Measurements from ENCODE around the gene ARHGAP26. TPM values are rescaled to one million over a fixed set of nuclear protein-coding genes. Genes with fewer than 3 reads are reported as not detected.

The ARHGAP26 gene
- total RNA-seq, 1 donor from 2014 or later, result 14.1 TPM

DNA sequence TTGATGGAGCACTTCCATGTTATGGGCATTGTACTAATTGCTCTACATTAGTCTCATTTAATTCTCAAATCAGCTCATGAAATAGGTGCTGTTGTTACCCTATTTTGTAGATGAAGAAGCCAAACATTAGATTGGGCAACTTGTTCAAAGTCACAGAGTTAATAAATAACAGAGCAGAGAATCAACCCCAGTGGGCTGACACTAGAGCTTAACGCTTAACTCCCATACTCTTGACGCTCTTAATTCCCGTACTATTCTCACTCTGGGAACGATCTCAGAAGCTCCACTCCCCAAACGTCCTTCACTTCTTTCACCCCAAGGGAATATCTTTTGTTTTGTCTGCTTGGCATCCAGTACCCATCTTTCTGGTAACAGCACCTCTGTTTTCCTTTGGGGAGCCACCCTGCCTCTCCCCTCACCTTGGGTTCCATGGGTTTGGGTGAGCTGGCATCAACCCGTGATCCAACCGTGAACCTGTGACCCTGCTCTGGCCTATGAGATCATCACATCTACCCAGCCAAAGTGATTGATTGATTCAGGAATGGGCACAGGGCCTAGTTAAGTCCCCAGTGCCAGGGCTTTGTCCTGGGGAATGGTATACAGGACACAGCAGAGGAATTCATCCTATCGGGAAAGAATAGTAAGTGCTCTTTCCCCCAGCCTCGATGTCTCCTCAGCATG lies 464.1 kb downstream of the ARHGAP26 start:
- no peaks in the 10 kb centered on the region for H3K36me3 Mint-ChIP-seq (ENCODE audit: unreplicated experiment)
- H3K9me3 Mint-ChIP-seq (ENCODE audit: unreplicated experiment), result no peaks in the 10 kb centered on the region
- H3K27me3 Mint-ChIP-seq (ENCODE audit: unreplicated experiment), result no peaks in the 10 kb centered on the region
- peaks cover 21% of the 10 kb centered on the region for H3K4me1 Mint-ChIP-seq (ENCODE audit: unreplicated experiment)
- no peak overlapping the region for H3K27ac Mint-ChIP-seq (ENCODE audit: unreplicated experiment)
- TF ChIP-seq, protein P1, sequence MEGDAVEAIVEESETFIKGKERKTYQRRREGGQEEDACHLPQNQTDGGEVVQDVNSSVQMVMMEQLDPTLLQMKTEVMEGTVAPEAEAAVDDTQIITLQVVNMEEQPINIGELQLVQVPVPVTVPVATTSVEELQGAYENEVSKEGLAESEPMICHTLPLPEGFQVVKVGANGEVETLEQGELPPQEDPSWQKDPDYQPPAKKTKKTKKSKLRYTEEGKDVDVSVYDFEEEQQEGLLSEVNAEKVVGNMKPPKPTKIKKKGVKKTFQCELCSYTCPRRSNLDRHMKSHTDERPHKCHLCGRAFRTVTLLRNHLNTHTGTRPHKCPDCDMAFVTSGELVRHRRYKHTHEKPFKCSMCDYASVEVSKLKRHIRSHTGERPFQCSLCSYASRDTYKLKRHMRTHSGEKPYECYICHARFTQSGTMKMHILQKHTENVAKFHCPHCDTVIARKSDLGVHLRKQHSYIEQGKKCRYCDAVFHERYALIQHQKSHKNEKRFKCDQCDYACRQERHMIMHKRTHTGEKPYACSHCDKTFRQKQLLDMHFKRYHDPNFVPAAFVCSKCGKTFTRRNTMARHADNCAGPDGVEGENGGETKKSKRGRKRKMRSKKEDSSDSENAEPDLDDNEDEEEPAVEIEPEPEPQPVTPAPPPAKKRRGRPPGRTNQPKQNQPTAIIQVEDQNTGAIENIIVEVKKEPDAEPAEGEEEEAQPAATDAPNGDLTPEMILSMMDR (IDR thresholded peaks at IDR 0.05), result no peak
- no peak overlapping the region for H3K4me3 Mint-ChIP-seq (ENCODE audit: unreplicated experiment)
- DNase-seq (ENCODE audit: extremely low spot score, unreplicated experiment), result no peak

DNA sequence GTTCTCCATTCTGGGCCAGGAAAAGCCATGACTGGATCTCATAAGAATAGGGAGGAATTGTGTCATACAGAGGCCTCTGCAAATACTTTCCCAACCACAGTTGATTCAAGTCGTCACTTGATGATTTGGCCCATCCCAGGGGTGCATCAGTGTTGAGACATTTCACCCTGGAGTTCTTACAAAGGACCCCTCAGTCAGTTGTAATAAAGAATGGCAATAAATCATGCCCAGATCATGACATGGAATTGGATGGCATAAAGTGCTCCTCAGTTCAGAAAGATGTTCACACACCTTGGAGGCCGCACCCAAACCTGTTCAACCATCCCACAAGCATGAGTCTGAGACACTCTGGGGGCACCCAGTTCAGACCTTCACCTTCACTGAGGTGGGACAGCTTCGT lies 465.2 kb downstream of the ARHGAP26 start:
- H3K4me1 Mint-ChIP-seq (ENCODE audit: unreplicated experiment), result peaks cover 21% of the 10 kb centered on the region
- no peaks in the 10 kb centered on the region for H3K27me3 Mint-ChIP-seq (ENCODE audit: unreplicated experiment)
- H3K27ac Mint-ChIP-seq (ENCODE audit: unreplicated experiment), result no peak overlapping the region
- TF ChIP-seq, protein P1 (IDR thresholded peaks at IDR 0.05), result no peak
- DNase-seq (ENCODE audit: extremely low spot score, unreplicated experiment), result no peak
- no peaks in the 10 kb centered on the region for H3K9me3 Mint-ChIP-seq (ENCODE audit: unreplicated experiment)
- H3K4me3 Mint-ChIP-seq (ENCODE audit: unreplicated experiment), result no peak overlapping the region
- H3K36me3 Mint-ChIP-seq (ENCODE audit: unreplicated experiment), result no peaks in the 10 kb centered on the region

DNA sequence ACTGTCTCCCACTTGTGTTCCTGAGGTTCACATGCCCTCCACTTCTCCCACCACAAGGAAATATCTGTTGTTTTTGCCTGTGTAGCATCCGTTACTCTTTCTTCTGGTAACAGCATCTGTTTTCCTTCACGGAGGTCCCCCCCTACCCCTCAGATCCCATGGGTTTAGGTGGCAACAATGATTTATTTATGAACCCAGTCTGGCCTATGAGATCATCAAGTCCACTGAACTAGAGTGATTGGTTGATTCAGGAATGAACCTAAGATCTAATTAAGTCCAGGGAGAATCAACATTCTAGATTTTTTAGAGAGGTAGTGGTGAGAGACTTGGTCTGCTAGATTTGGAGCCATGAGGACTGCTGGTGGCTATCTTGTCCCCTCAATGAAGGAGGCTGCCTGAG lies 466.5 kb downstream of the ARHGAP26 start:
- Mint-ChIP-seq H3K4me1 (ENCODE audit: unreplicated experiment) (peaks cover 14% of the 10 kb centered on the region), H3K36me3 (ENCODE audit: unreplicated experiment) (no peaks in the 10 kb centered on the region), H3K4me3 (ENCODE audit: unreplicated experiment) (no peak overlapping the region), H3K9me3 (ENCODE audit: unreplicated experiment) (no peaks in the 10 kb centered on the region), H3K27ac (ENCODE audit: unreplicated experiment) (no peak overlapping the region), H3K27me3 (ENCODE audit: unreplicated experiment) (no peaks in the 10 kb centered on the region)
- DNase-seq (ENCODE audit: extremely low spot score, unreplicated experiment), result no peak
- TF ChIP-seq, protein P1 (IDR thresholded peaks at IDR 0.05), result no peak

DNA sequence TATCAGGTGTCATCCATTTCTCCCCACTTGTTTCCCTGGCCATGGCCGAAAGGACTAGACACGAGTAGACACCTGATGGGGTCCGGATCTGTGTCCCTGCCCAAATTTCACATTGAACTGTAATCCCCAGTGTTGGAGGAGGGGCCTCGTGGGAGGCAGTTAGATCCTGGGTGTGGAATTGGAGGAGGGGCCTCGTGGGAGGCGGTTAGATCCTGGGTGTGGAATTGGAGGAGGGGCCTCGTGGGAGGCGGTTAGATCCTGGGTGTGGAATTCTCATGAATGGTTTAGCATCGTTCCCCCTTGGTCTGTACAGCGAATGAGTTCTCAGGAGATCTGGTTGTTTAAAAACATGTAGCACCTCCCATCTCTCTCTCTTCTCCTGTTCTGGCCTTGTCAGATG lies 467.5 kb downstream of the ARHGAP26 start:
- Mint-ChIP-seq H3K27ac (ENCODE audit: unreplicated experiment) (no peak overlapping the region), H3K36me3 (ENCODE audit: unreplicated experiment) (no peaks in the 10 kb centered on the region), H3K4me1 (ENCODE audit: unreplicated experiment) (peaks cover 18% of the 10 kb centered on the region), H3K27me3 (ENCODE audit: unreplicated experiment) (no peaks in the 10 kb centered on the region), H3K9me3 (ENCODE audit: unreplicated experiment) (no peaks in the 10 kb centered on the region), H3K4me3 (ENCODE audit: unreplicated experiment) (no peak overlapping the region)
- DNase-seq (ENCODE audit: extremely low spot score, unreplicated experiment), result no peak
- TF ChIP-seq, protein P1 (IDR thresholded peaks at IDR 0.05), result no peak

DNA sequence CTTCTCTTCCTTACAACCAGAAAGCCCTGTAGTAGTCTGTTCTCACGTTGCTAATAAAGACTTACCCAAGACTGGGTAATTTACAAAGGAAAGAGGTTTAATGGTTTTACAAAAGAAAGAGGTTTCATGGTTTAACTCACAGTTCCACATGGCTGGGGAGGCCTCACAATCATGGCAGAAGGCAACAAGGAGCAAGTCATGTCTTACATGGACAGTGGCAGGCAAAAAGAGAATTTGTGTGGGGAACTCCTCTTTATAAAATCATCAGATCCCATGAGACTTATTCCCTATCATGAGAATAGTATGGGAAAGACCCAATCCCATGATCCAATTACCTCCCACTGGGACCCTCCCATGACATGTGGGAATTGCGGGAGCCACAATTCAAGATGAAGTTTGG lies 468.4 kb downstream of the ARHGAP26 start:
- TF ChIP-seq, protein P1 (IDR thresholded peaks at IDR 0.05), result no peak
- Mint-ChIP-seq H3K27ac (ENCODE audit: unreplicated experiment) (no peak overlapping the region), H3K36me3 (ENCODE audit: unreplicated experiment) (no peaks in the 10 kb centered on the region), H3K27me3 (ENCODE audit: unreplicated experiment) (no peaks in the 10 kb centered on the region), H3K9me3 (ENCODE audit: unreplicated experiment) (no peaks in the 10 kb centered on the region), H3K4me3 (ENCODE audit: unreplicated experiment) (no peak overlapping the region), H3K4me1 (ENCODE audit: unreplicated experiment) (peaks cover 21% of the 10 kb centered on the region)
- no peak for DNase-seq (ENCODE audit: extremely low spot score, unreplicated experiment)

Data from osteocyte (in vitro differentiated cells).